Fibroblast of mammary gland (primary cell): ENCODE measurements around the gene SYNDIG1.

Experiments
- DNase-seq: peaks from one replicate; pipeline ENCODE4 v3.0.0-alpha.2; 2010; ENCODE audit warnings: low read depth
- H3K4me3 ChIP-seq: 2 replicates; pipeline ENCODE4 v1.5.1; 2011; ENCODE audit warnings: low read depth, mild to moderate bottlenecking, low read length, moderate library complexity; ENCODE audit not compliant: control insufficient read depth
- TF ChIP-seq, protein P1 (sequence below): conservative IDR thresholded peaks from 2 replicates; pipeline ENCODE4 v1.5.1; 2011; ENCODE audit warnings: low read depth, low read length, inconsistent platforms; ENCODE audit not compliant: control insufficient read depth, insufficient read depth

The SYNDIG1 gene

DNA sequence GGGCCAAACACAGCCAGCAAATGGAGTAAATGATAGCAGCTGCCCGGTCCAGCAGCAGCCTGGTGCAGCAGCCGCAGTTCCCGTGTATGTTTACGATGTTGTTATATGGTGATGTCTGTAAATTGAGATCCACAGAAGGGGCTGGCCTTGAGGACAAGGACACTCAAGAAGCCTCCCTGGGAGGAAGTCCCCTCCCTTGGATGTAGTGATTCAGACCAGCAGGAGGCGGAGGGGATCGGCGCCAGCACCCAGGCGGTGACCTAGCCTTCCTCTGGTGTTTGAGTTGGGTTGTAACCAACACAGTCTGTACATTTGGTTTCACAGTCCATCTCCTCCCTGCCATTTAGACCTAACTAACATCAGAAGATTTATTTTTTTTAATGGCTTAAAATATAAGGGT, 187.8 kb downstream of the SYNDIG1 start:
- H3K4me3 ChIP-seq = no peak overlapping the region
- DNase-seq = peak; percentile 60
- TF ChIP-seq, protein P1, sequence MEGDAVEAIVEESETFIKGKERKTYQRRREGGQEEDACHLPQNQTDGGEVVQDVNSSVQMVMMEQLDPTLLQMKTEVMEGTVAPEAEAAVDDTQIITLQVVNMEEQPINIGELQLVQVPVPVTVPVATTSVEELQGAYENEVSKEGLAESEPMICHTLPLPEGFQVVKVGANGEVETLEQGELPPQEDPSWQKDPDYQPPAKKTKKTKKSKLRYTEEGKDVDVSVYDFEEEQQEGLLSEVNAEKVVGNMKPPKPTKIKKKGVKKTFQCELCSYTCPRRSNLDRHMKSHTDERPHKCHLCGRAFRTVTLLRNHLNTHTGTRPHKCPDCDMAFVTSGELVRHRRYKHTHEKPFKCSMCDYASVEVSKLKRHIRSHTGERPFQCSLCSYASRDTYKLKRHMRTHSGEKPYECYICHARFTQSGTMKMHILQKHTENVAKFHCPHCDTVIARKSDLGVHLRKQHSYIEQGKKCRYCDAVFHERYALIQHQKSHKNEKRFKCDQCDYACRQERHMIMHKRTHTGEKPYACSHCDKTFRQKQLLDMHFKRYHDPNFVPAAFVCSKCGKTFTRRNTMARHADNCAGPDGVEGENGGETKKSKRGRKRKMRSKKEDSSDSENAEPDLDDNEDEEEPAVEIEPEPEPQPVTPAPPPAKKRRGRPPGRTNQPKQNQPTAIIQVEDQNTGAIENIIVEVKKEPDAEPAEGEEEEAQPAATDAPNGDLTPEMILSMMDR = peak; percentile 27

DNA sequence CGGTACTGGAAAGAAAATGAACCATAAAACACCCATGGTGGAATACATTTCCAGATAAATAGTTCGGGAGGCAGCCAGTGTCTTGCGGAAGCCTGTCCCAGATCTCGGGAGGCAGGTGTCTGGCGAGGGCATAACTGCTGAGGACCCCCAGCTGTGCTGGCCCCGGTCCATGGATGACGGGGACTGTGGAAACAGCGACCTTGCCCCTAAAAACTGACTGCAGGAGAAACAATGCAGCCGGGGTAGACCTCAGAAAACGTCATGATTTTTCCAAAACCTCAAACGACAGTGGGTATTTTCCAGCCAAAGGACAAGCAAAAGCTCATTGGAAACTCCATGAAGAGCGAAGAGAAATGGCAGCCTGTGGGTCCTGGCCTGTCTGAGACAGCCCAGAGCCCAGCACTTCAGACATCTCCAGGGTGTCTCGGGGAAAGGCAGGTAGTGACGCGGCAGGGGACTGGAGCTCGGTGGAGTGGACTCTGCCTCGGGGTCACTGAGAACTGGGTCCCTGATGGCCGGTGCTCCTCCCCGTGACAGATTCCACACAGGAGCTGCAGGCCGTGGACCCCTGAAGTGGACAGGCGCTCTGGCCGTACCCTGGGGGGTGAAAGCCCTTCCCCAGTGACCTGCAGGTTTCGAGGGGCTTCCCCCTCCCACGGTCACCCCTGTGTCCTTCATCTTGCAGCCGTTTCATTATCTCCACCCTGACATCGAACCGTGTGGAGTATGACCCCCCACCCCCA, 188.6 kb downstream of the SYNDIG1 start:
- TF ChIP-seq, protein P1 = no peak
- no peak overlapping the region for H3K4me3 ChIP-seq
- no peak for DNase-seq

DNA sequence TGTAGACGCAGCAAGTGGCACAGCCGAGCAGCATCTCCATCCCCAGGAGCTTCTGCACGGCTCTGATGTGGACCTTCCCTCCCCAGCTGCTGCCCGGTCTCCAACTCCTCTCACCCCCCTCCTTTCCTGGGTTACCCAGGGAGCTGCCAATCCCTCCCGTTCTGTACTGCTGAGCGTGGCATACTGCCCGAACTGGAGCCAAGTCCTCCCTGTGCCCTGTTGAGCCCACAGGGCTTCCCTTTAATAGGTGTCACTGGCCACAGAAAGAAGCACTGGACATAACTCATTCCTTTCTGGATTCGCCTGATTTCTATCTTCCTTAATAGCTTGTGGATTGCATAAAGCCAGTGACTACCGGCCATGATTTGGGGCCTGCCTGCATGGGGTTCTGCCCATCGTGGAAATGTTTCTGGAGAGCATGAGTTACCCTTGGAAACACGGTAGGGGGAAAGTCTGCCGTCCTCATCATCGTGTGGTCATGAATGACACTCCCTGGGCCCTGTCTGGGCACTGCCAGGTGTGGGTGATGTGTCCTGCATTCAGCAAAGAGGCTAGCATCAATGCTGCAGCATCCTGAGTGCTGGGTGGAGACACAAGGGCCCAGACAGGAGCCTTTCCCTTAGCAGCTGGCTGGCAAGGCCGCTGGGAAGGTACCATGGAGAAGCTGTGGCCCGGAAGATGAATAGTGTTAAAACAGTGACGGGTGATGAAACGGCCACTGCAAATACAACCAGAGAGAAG, 189.7 kb downstream of the SYNDIG1 start:
- no peak for DNase-seq
- H3K4me3 ChIP-seq = no peak overlapping the region
- TF ChIP-seq, protein P1 = no peak

DNA sequence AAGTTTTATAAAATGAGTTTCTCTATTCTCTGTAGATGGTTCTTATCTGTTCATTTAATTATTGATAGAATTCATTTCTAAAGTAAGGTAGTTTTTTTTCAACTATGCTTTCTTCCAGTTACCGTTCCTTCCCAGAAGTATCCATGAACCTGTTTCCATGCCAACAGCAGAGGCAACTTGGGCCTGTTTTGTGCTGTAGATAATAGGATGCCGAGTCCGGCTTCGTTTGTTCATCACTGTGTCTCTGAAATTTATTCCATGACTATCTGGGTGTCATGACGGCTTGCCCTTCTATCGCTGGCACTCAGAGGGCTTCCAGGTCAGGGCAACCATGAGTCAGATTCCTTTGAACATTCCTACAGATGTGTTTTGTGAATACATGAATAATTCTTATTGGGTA, 190.4 kb downstream of the SYNDIG1 start:
- TF ChIP-seq, protein P1 = no peak
- no peak for DNase-seq
- no peak overlapping the region for H3K4me3 ChIP-seq

DNA sequence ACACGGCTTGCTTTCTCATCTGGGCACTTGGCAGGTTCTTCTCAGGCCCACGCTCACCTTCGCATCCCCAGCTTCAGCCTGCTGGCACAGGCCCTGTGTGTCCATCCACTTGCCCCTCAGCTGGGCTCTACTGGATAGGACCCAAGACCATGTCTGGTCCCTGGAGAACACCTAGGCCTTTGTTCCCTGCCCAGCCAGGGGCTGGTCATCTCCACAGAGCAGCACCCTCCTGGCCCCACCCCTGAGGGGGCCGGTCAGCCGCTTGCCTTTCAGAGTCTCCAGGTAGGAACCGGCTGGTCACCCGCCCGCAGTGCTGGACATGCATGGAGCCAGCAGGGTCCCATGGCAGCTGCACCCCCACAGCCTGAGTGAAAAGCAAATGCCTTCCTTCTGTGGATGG, 191.2 kb downstream of the SYNDIG1 start:
- H3K4me3 ChIP-seq = no peak overlapping the region
- DNase-seq = no peak
- TF ChIP-seq, protein P1 = no peak

DNA sequence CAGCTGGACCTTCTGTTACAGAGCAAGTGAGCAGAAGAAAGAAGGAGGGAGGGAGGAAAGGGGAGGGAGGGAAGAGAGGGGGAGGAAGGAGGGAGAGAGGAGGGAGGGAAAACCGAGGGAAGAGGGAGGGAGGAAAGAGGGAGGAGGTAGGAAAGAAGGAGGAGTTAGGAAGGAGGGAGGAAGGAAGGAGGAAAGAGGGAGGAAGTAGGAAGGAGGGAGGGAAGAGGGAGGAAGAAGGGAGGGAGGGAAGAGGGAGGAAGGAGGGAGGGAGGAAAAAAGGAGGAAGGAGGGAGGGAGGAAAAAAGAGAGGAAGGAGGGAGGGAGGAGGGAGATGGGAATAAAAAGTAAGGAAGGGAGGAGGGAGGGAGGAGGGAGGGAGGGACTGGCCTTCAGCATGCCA, 191.8 kb downstream of the SYNDIG1 start:
- DNase-seq = no peak
- H3K4me3 ChIP-seq = no peak overlapping the region
- TF ChIP-seq, protein P1 = no peak
